ENCODE measurements around the gene APEH. TPM values are rescaled to one million over a fixed set of nuclear protein-coding genes. Genes with fewer than 3 reads are reported as not detected.
A peak's percentile ranks its signal among the peaks of the same experiment; 100 is the strongest.

Gene APEH
- total and polyA plus RNA-seq, 10 of the 15 experiments (the other 5 are each of a cell fraction or from before 2014, with no cell fraction given) = 74.4 to 214 (median 131) TPM

- WGBS (ENCODE audit: insufficient coverage, insufficient replicate concordance, low lambda C conversion rate, missing lambda C conversion rate) = 60% methylated on average over 7 of the region's 7 CpGs
These were observed 38.6 kb downstream of the APEH start for GRCh38 chr3:49712631-49713317.

GRCh38 chr3:49713336-49714105 is 39.4 kb downstream of the APEH start:
- Histone ChIP-seq H3K79me2 (ENCODE audit: control insufficient read depth, insufficient read depth, low read length) (no peaks in the 10 kb centered on the region), H3K9me3 (replicated peaks; ENCODE audit: control insufficient read depth, insufficient read depth, low read length) (no peaks in the 10 kb centered on the region; the same call in 2 of the 3 replicates), H3K27me3 (replicated peaks in 1 of 2; ENCODE audit: control insufficient read depth in 2 of 2, insufficient read depth in 2 of 2, low read length in 1 of 2) (no peaks in the 10 kb centered on the region), H3K9ac (ENCODE audit: control insufficient read depth, insufficient read depth, low read length) (no peak overlapping the region), H2AFZ (ENCODE audit: control insufficient read depth, low read depth, low read length) (no peak overlapping the region), H3K4me2 (ENCODE audit: control insufficient read depth, insufficient read depth) (no peak overlapping the region), H4K20me1 (ENCODE audit: control insufficient read depth, insufficient read depth) (no peaks in the 10 kb centered on the region), H3K4me3 (no peak overlapping the region), H3K27ac (ENCODE audit: control insufficient read depth, insufficient read depth) (no peak overlapping the region), H3K36me3 (ENCODE audit: control insufficient read depth in 2 of 2, insufficient read depth in 2 of 2, low read length in 1 of 2) (no peaks in the 10 kb centered on the region; a peak in 1 of 4 replicates), H3K4me1 (ENCODE audit: control insufficient read depth, insufficient read depth, low read length) (no peaks in the 10 kb centered on the region)
- ATAC-seq (no peak), DNase-seq (ENCODE audit: low read depth, low spot score) (no peak), FAIRE-seq (no peak)
- TF ChIP-seq RFX5 (IDR thresholded peaks at IDR 0.05; ENCODE audit: low read depth, low read length) = no peak
- intact Hi-C loops (cut with micrococcal nuclease; ENCODE audit: unreplicated experiment) (no loop called here), in situ Hi-C loops (cut with MboI) (no loop called here)
- ChIA-PET POLR2A (interaction anchor here (1.2 kb wide), 1 partner anchor 11 kb away, joined by 3 read pairs; no protein-coding TSS in a partner anchor), SMC1A (ENCODE audit: uncharacterized antibody, unreplicated experiment) (no interaction called here), RAD21 (ENCODE audit: unreplicated experiment) (no interaction called here), CTCF (interaction anchor here (1.8 kb wide), 1 partner anchor 10 kb away, joined by 5 read pairs; no protein-coding TSS in a partner anchor)
- BruUV-seq (replicated peaks) = no TSS peak
- WGBS (ENCODE audit: insufficient coverage, insufficient replicate concordance, low lambda C conversion rate, missing lambda C conversion rate) = 85% methylated on average over 24 of the region's 25 CpGs

More at GRCh38 chr3:49712631-49713317, 38.6 kb downstream of the APEH start:
- H3K27me3 ChIP-seq (replicated peaks in 1 of 2; ENCODE audit: control insufficient read depth in 2 of 2, insufficient read depth in 2 of 2, low read length in 1 of 2) = no peaks in the 10 kb centered on the region
- H3K79me2 ChIP-seq (ENCODE audit: control insufficient read depth, insufficient read depth, low read length) = no peaks in the 10 kb centered on the region
- H3K9me3 ChIP-seq (replicated peaks; ENCODE audit: control insufficient read depth, insufficient read depth, low read length) = no peaks in the 10 kb centered on the region
- POLR2A ChIA-PET = interaction anchor here (1.2 kb wide), 1 partner anchor 12 kb away, joined by 3 read pairs; no protein-coding TSS in a partner anchor
- H3K9ac ChIP-seq (ENCODE audit: control insufficient read depth, insufficient read depth, low read length) = no peak overlapping the region
- CTCF ChIA-PET = interaction anchor here (0.5 to 1.8 kb wide), 2 partner anchors 10 to 525 kb away, joined by 3 to 5 read pairs; no protein-coding TSS in a partner anchor
- no TSS peak for BruUV-seq (replicated peaks)
- FAIRE-seq (no peak), DNase-seq (ENCODE audit: low read depth, low spot score) (no peak), ATAC-seq (peak; percentile 20; the same call in 2 of the 3 replicates)
- H3K4me2 ChIP-seq (ENCODE audit: control insufficient read depth, insufficient read depth) = no peak overlapping the region
- H2AFZ ChIP-seq (ENCODE audit: control insufficient read depth, low read depth, low read length) = no peak overlapping the region
- H4K20me1 ChIP-seq (ENCODE audit: control insufficient read depth, insufficient read depth) = no peaks in the 10 kb centered on the region
- TF ChIP-seq NR2C1 (IDR thresholded peaks at IDR 0.05) (no peak), CHD1 (IDR thresholded peaks at IDR 0.05; ENCODE audit: low read depth, low read length) (no peak), SPI1 (IDR thresholded peaks at IDR 0.05; ENCODE audit: borderline replicate concordance, insufficient read depth, low read depth, low read length) (peak; percentile 47; the same call in 1 of the 2 replicates)
- in situ Hi-C loops (cut with MboI) = no loop called here
- no peak overlapping the region for H3K27ac ChIP-seq (ENCODE audit: control insufficient read depth, insufficient read depth)
- no peak overlapping the region for H3K4me3 ChIP-seq
- intact Hi-C loops (cut with micrococcal nuclease; ENCODE audit: unreplicated experiment) = no loop called here
- RAD21 ChIA-PET (ENCODE audit: unreplicated experiment) = no interaction called here
- no peaks in the 10 kb centered on the region; a peak in 1 of 4 replicates for H3K36me3 ChIP-seq (ENCODE audit: control insufficient read depth in 2 of 2, insufficient read depth in 2 of 2, low read length in 1 of 2)
- SMC1A ChIA-PET (ENCODE audit: uncharacterized antibody, unreplicated experiment) = interaction anchor here (0.5 kb wide), 1 partner anchor 100 kb away, joined by 4 read pairs; no protein-coding TSS in a partner anchor
- no peaks in the 10 kb centered on the region for H3K4me1 ChIP-seq (ENCODE audit: control insufficient read depth, insufficient read depth, low read length)

All from GM12878 (cell line).